Subcutaneous adipose tissue (tissue), 4 donors: ENCODE measurements around the gene CSGALNACT2. TPM values are rescaled to one million over a fixed set of nuclear protein-coding genes. Genes with fewer than 3 reads are reported as not detected.

Experiments
- total RNA-seq, 4 donors: library from RNA; depleted of rRNA; stranded (reverse); fragments of >200 nt; gene quantifications; one replicate each; pipeline ENCODE4 v1.1.0, GENCODE V29; 2016
- TF ChIP-seq, protein P1 (sequence below): fragments of 450-650 bp; IDR thresholded peaks from one replicate; pipeline ENCODE4 v1.5.1; 2016; ENCODE audit warnings: low read depth, mild to moderate bottlenecking, control low read depth, antibody characterized with exemption, moderate library complexity

Gene CSGALNACT2
- total RNA-seq, 4 donors from 2014 or later: 23.9 to 94.3 (median 41.1) TPM

DNA sequence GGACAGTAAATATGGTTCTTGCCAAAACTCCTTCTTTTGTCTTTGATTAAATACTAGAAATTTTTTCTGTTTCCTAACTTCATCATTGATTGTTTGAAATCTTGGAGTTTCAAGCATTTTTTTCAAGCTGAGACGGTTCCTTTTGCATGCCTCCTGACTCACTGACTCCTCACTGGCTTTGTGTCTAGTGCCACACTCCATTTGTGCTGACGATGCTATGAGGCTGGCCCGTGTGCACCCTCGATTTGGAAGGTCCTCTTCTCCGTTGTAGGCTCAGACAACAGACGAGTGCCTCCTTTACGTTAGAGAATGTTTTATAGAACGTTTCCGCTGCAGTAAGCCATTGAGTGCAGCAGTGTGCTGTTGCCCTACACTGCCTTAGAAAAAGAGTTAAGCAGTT, 10.8 kb upstream of the CSGALNACT2 start:
- TF ChIP-seq, protein P1, sequence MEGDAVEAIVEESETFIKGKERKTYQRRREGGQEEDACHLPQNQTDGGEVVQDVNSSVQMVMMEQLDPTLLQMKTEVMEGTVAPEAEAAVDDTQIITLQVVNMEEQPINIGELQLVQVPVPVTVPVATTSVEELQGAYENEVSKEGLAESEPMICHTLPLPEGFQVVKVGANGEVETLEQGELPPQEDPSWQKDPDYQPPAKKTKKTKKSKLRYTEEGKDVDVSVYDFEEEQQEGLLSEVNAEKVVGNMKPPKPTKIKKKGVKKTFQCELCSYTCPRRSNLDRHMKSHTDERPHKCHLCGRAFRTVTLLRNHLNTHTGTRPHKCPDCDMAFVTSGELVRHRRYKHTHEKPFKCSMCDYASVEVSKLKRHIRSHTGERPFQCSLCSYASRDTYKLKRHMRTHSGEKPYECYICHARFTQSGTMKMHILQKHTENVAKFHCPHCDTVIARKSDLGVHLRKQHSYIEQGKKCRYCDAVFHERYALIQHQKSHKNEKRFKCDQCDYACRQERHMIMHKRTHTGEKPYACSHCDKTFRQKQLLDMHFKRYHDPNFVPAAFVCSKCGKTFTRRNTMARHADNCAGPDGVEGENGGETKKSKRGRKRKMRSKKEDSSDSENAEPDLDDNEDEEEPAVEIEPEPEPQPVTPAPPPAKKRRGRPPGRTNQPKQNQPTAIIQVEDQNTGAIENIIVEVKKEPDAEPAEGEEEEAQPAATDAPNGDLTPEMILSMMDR: no peak

DNA sequence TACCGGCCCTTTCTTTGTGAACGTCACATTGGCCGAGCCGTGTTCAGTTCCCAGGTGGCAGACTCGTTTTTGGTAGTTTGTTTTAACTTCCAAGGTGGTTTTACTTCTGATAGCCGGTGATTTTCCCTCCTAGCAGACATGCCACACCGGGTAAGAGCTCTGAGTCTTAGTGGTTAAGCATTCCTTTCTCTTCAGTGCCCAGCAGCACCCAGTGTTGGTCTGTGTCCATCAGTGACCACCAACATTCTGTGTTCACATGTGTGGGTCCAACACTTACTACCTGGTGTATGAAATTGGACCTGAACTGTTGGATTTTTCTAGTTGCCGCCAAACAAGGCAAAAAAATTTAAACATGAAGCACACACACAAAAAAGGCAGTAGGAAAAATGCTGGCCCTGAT, 9.9 kb upstream of the CSGALNACT2 start:
- TF ChIP-seq, protein P1: no peak

DNA sequence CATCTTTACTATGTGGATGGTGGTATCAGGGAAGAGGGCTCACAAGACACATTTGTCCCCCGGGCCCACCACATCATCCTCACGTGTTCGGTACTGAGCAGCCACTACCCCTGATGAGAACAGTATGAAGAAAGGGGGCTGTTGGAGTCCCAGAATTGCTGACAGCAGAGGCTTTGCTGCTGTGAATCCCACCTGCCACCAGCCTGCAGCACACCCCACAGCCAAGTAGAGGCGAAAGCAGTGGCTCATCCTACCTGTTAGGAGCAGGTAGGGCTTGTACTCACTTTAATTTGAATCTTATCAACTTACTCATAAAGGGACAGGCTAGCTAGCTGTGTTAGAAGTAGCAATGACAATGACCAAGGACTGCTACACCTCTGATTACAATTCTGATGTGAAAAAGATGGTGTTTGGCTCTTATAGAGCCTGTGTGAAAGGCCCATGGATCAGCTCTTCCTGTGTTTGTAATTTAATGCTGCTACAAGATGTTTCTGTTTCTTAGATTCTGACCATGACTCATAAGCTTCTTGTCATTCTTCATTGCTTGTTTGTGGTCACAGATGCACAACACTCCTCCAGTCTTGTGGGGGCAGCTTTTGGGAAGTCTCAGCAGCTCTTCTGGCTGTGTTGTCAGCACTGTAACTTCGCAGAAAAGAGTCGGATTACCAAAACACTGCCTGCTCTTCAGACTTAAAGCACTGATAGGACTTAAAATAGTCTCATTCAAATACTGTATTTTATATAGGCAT, 9.1 kb upstream of the CSGALNACT2 start:
- TF ChIP-seq, protein P1: no peak

DNA sequence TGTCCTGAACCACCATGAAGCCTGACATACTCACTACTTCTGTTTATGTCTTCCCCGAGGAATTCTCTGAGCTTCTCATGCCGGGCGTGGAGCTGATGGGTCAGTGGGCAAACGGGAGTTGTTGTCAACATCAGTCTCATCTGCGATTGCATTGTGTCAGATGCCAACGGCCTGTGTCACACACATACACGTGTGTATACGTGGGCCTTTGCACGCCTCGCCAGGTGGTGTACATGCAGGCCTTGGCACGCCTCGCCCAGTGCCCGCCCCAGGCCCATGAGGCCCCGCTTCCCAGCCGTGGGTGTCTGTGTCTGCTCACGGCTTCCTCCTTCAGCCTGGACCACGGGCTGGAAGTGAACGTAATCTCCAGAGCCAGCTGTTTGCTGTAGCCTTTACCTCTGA, 7.5 kb upstream of the CSGALNACT2 start:
- TF ChIP-seq, protein P1: no peak

DNA sequence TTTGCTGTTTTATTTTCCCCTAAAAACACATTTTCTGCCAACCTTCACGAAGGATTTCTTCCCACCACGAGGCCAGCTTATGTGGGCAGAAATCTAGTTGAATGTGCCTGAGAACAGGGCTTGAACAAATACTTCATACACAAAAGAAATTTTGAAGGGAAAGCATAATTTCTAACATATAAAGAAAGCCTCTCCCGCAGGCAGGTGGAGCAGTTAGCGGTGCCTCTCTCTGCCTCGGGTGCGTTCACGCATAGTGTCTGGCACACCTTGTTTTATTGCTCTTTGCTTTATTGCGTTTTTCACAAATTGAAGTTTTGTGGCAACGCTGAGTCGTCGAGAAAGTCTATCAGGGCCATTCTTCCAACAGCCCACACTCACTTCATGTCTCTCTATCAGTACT, 7.0 kb upstream of the CSGALNACT2 start:
- TF ChIP-seq, protein P1: no peak

DNA sequence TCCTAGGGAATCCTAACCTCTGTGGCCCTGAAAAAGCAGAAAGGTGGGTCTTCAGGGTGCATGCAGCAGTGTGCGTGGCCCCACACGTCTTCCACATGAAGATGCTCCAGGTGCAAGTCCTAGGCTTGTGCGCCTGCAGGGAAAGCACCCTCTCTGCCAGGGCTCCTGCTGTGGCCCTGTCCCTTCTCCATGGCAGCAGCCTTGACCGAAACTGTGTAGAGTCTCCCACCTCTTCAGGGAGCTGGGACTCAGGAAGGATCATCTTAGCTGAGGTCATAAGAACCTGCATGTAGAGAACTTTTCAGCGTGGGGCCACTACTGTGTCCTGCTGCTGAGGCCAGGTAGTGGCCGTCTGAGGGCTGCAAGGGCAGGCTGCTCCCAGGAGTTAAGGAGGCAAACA, 6.3 kb upstream of the CSGALNACT2 start:
- TF ChIP-seq, protein P1: no peak

DNA sequence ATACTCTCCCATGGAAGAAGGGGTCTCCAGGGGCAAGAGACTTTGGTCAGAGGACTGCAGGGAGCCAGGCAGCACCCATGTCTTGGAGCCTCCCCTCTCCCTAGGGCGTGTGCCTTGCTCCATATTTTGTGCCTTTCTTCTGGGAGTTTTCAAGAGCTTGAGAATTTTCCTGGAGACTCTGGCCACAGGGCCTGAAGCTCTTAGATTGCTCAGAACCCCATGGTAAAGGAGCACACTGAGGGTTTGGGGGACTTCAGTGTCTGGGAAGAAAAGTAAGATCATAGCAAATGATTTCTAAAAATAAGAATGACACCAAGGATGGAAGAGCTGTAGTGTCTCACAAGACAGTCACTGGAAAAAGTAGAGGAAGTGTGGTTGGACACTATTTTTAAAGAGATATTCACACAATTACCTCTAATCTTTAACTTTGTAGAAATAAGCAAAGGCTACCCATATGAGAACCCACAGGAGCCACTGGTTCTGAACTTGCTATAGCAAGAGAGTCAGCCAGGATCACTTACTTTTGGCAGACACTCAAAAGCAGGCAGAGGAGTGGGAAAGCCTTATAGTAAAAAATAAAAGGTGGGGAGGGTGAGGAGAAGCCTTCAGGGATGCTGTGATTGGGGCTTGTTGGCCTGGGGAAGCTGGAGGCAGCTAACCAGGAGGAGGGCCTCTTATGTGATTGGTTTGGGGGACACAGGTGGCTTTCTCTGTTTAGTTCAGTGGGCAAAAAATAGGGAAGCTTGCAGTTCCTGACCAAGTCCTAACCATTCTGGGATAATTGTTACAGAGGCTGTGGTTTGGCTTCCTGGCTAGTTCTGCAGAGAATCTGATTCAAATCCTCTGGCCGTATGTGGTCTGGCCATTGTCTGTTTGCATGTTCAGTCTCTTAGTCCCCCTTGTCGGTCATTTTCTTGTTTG, 5.1 kb upstream of the CSGALNACT2 start:
- TF ChIP-seq, protein P1: no peak
